Adrenal gland (tissue), 12 donors: ENCODE data around the gene GADD45G. TPM values are rescaled to one million over a fixed set of nuclear protein-coding genes. Genes with fewer than 3 reads are reported as not detected.

Experiments
- DNase-seq, 7 donors: peaks; one replicate each; pipeline ENCODE4 v3.0.0-alpha.2; 2019 to 2020
- H3K27ac ChIP-seq, 5 donors: fragments of 200-600 bp; sonication (generic) in 4 of 5; 1 replicate in 3 of 5; 2 replicates in 2 of 5; pipeline versions ENCODE4 v1.5.1 to v1.8.0; 2016 to 2020; ENCODE audit warnings: mild to moderate bottlenecking in 1 of 5
- H3K27me3 ChIP-seq: fragments of 200-600 bp; 2 replicates; pipeline ENCODE4 v1.8.0; 2021
- H3K36me3 ChIP-seq, 2 donors: fragments of 200-600 bp; replicated peaks in 1 of 2; 1 replicate in 1 of 2; 2 replicates in 1 of 2; pipeline versions ENCODE4 v1.5.1 to v1.8.0; 2018 to 2022
- H3K4me1 ChIP-seq, 2 donors: fragments of 200-600 bp; replicated peaks in 1 of 2; 1 replicate in 1 of 2; 2 replicates in 1 of 2; pipeline versions ENCODE4 v1.5.1 to v1.8.0; 2018 to 2021
- H3K4me3 ChIP-seq, 4 donors: fragments of 200-600 bp; sonication (generic) in 3 of 4; one replicate each; pipeline ENCODE4 v1.5.1; 2016 to 2018
- H3K9me3 ChIP-seq, 3 donors: fragments of 200-600 bp; sonication (generic) in 1 of 3; replicated peaks in 1 of 3; 1 replicate in 2 of 3; 2 replicates in 1 of 3; pipeline versions ENCODE4 v1.5.1 to v1.8.0; 2016 to 2021
- CTCF ChIP-seq, 6 experiments: fragments of 450-650 bp in 4 of 6; fragments of 200-600 bp in 2 of 6; sonication (generic) in 1 of 6; IDR thresholded peaks; 1 replicate in 5 of 6; 2 replicates in 1 of 6; pipeline versions ENCODE4 v1.5.1 to v1.8.0; 2016 to 2021; ENCODE audit warnings: antibody characterized with exemption in 6 of 6, mild to moderate bottlenecking in 2 of 6, moderate library complexity in 1 of 6
- POLR2A ChIP-seq, 2 donors: fragments of 450-650 bp; IDR thresholded peaks; one replicate each; pipeline ENCODE4 v1.6.1; 2017; ENCODE audit warnings: antibody characterized with exemption in 2 of 2, mild to moderate bottlenecking in 2 of 2, moderate library complexity in 1 of 2
- WGBS, 4 donors: extraction: QIAGEN DNeasy Blood & Tissue Kit in 2 of 4; methylation state at CpG; one replicate each; pipeline versions ENCODE4 v1.1.5 to v1.1.7; 2013 to 2017; 5-methylcytosine and 5-hydroxymethylcytosine counted together
- intact Hi-C, 2 donors: fragments of 100-400 bp; cut with DNase I; formaldehyde crosslinking; loops; one replicate each; pipeline versions ENCODE4 v1.14.1 to v1.15.0; 2022 to 2023
- polyA plus RNA-seq, 3 donors: library from polyadenylated mRNA; stranded (reverse); fragments of 200-250 nt in 2 of 3; fragments of 350-450 nt in 1 of 3; fragmentation: Illumina TruSeq in 1 of 3; extraction: RNeasy Lipid Tissue Mini Kit (QIAGEN cat#74804) in 1 of 3; gene quantifications; one replicate each; pipeline ENCODE4 v1.2.3, GENCODE V29; 2013 to 2014
- total RNA-seq, 9 donors: library from RNA; depleted of rRNA in 4 of 9; stranded (reverse); fragments of >200 nt in 4 of 9; fragments of 120-200 nt in 1 of 9; fragmentation: NEBNext Ultra II Directional in 1 of 9; extraction: Animal tissue kit (Norgen Biotek cat#: 25700) in 1 of 9; gene quantifications; one replicate each; pipeline versions ENCODE4 v1.1.0 to v1.2.4, GENCODE V29; 2013 to 2023
- donor health status: healthy with polysubstance abuse.
- donor health status: Bipolar disorder and iron deficiency.
- donor health status: DM: yes; HTN: yes; CAD: no.
- donor health status: DM: no; HTN: no; CAD: no.
- donor health status: DM: no; HTN: no; CAD: no.
- donor health status: DM: yes; HTN: yes; CAD: no.

GADD45G gene
- total and polyA plus RNA-seq, 12 donors, result 3.3 to 294 (median 93.3) TPM

GRCh38 chr9:89611425-89611824, 6.6 kb downstream of the GADD45G start:
- intact Hi-C loops, result no loop called here
- Histone ChIP-seq H3K9me3 (no peaks in the 10 kb centered on the region), H3K4me1 (peaks cover 12% of the 10 kb centered on the region in 2 donors), H3K27ac (no peak overlapping the region), H3K4me3 (no peak overlapping the region), H3K27me3 (no peaks in the 10 kb centered on the region), H3K36me3 (no peaks in the 10 kb centered on the region)
- no peak for DNase-seq
- 91 to 95% (median 92%) methylated on average over 5 of the region's 5 CpGs for WGBS, 4 donors
- TF ChIP-seq POLR2A (IDR thresholded peaks at IDR 0.05) (no peak), CTCF (IDR thresholded peaks at IDR 0.05) (no peak)

DNA sequence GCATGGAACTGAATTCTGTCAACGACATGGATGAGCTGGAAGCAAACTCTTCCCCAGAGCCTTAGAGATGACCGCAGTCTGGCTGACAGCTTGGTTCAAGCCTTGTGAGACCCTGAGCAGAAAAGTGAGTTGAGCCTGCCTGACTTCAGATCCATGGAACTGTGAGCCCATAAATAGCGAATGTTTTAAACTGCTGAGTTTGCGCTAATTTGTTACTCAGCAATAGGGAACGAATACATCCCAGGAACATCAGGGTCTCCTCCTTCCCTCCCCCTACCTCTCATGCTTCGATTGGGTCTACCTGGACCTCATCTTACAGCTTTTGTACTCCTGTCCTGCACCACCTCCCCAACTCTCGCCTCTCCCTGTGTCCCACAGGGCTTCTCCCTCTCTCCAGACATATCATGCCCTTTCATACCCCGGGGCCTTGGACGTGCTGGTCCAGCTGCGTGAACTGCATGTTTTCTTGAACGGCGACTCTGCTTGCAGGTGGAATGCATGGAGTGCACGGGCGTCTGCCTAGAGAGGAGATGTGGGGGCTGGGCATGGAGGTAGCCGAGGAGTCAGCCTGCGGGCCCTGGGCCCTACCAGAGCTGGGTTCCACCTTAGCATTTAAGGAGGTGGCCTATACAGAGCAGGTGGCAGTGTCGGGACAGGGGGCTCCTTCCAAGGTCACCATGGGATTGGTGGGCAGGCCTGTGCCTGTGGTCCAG, 7.9 kb downstream of the GADD45G start:
- DNase-seq, result no peak
- H3K27ac ChIP-seq, result no peak overlapping the region
- 92 to 96% (median 95%) methylated on average over 15 to 17 of the region's 17 CpGs for WGBS, 4 donors

DNA sequence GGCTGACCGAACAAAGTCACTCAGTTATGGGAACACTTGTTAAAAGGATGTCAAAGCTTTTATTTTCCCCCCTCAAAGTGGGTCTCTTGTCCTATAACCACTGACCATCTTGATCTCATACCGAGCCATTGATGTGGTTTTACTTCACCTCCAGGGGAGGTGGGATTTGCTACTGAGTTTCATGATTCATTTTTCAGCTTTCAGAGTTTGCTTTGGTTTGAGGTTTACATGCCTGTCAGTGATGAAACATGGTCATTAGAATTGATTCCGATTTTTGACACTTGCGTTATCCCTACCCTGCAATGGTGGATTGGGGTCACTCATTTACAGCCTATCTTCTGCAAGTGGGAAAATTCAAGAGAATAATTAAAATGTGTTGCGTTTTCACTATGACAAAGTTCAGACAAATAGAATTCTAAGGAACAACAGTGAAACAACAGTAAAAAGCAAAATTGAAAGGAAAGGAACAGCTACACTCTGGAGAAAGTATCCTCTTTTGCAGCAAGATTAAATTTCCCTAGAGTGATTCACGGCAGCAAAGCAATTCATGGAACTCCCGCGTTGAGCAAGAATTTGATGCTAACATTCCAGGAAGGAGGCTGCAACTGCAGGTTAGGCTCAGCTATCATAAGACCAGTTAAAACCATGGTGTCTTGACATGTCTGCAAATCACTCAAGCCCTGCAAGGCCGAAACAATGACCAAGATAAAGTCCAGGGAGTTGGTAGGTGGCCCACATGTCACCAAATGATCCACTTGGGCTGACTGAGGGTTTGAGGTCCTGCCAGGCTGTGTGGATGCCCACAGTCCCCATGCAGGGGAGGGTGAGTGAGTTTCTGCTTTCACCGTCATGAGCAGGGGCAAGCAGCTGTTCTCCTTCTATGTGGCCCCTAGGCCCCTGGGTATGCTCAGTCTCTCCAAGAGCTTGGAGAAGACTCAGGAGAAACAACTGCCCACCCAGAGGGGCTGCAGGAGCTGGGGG, 9.4 kb downstream of the GADD45G start:
- TF ChIP-seq POLR2A (IDR thresholded peaks at IDR 0.05), result no peak
- TF ChIP-seq CTCF (IDR thresholded peaks at IDR 0.05), result no peak
- no peak for DNase-seq

More for the DNA sequence above, 7.9 kb downstream of the GADD45G start:
- Histone ChIP-seq H3K36me3 (no peaks in the 10 kb centered on the region), H3K9me3 (no peaks in the 10 kb centered on the region), H3K4me1 (no peaks in the 10 kb centered on the region), H3K27me3 (no peaks in the 10 kb centered on the region), H3K4me3 (no peak overlapping the region)
- intact Hi-C loops, result no loop called here
- no peak for TF ChIP-seq POLR2A (IDR thresholded peaks at IDR 0.05)
- TF ChIP-seq CTCF (IDR thresholded peaks at IDR 0.05), result no peak

DNA sequence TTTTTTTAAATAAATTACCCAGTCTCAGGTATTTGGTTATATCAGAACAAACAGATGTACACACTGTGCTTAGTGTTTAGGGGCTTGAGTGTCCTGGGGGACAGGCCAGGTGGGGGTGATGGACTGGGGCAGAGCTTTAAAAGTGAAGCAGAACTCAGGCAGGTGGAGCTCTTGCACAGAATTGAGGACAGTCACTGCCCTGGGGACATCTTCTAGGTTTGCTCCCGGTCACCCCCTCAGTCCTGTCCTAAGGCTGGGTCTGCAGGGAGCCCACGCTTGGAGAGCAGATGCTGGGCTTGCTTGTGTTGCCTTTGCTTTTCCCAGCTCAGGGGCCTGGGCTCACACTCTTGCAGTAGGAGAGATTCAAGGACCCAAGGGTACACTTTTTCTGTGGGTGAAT, 10.8 kb downstream of the GADD45G start:
- Histone ChIP-seq H3K27ac (no peak overlapping the region), H3K9me3 (no peaks in the 10 kb centered on the region), H3K36me3 (no peaks in the 10 kb centered on the region), H3K4me3 (no peak overlapping the region), H3K27me3 (no peaks in the 10 kb centered on the region), H3K4me1 (no peaks in the 10 kb centered on the region)
- intact Hi-C loops, result no loop called here
- TF ChIP-seq POLR2A (IDR thresholded peaks at IDR 0.05) (no peak), CTCF (IDR thresholded peaks at IDR 0.05) (no peak)
- WGBS, 4 donors, result 93 to 100% (median 99%) methylated on average over 2 of the region's 2 CpGs
- DNase-seq, result no peak

More for the DNA sequence above, 9.4 kb downstream of the GADD45G start:
- Histone ChIP-seq H3K36me3 (no peaks in the 10 kb centered on the region), H3K9me3 (no peaks in the 10 kb centered on the region), H3K27ac (no peak overlapping the region), H3K4me3 (no peak overlapping the region), H3K4me1 (no peaks in the 10 kb centered on the region), H3K27me3 (no peaks in the 10 kb centered on the region)
- 88 to 91% (median 90%) methylated on average over 10 of the region's 10 CpGs for WGBS, 4 donors
- intact Hi-C loops, result no loop called here
